ENCODE results near the gene GREB1. TPM values are rescaled to one million over a fixed set of nuclear protein-coding genes. Genes with fewer than 3 reads are reported as not detected.
A peak's percentile ranks its signal among the peaks of the same experiment; 100 is the strongest.

The GREB1 gene
- total RNA-seq, 1 experiment from 2014 or later = 16.5 TPM

DNA sequence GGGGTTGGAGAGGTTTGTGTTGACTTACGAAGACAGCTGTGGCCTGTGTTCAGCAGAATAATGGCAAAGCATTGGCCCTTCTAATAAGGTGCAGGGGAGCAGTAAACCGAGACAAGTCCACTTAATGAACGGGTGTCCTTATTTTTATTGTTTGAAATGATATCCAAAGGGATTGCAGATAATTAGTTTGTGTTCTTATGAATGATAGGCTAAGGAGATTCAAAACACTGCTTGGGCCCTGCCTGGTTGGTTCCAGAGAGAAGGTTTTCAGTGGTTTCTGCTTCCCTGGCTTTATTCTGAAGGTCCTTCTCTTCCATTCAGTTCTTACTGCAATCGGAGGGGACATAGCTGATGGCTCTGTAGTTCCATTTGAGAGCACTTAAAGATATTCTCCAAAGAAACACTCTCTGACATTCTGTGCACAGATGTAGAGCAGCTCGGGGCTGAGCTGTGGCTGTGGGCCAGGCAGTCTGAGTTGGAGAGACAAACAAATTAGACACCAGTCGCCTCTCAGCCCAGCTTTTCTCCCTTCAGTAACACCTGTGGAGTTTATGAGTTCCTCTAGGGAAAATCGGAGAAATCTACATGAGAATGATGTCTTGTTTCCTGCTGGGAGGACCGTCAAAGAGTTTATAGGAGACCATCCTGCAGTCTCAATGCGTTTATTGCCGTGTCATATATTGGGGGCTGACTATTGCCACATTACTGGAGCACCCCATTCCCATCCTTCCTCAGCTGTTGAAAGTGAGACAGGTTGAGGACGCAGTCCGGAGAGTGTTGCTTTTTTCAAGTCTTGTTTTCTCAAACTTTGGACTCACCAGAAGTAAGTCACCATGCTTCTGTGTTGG lies 6.5 kb downstream of the GREB1 start:
- peaks cover 3% of the 10 kb centered on the region for H3K27me3 Mint-ChIP-seq (ENCODE audit: low read depth)
- Histone ChIP-seq H3K79me1 (ENCODE audit: insufficient read depth, low read depth, low read length, poor library complexity, severe bottlenecking) (no peaks in the 10 kb centered on the region), H2AFZ (ENCODE audit: low read length) (no peak overlapping the region), H3K23me2 (ENCODE audit: insufficient read length, low read depth, low read length, poor library complexity, severe bottlenecking) (no peaks in the 10 kb centered on the region), H2BK20ac (ENCODE audit: low read depth, low read length, poor library complexity, severe bottlenecking) (no peak overlapping the region), H2BK5ac (ENCODE audit: insufficient read length, low read length) (no peak overlapping the region), H3K79me2 (ENCODE audit: insufficient read depth, low read length) (peaks cover 4% of the 10 kb centered on the region; the same call in 1 of the 2 replicates), H3T11ph (ENCODE audit: low read length) (no peak overlapping the region), H3K14ac (ENCODE audit: insufficient read depth, low read length) (no peak overlapping the region), H3K56ac (ENCODE audit: insufficient read length, low read depth, low read length) (no peak overlapping the region), H2AK5ac (ENCODE audit: insufficient read length, low read length) (no peak overlapping the region), H3K23ac (ENCODE audit: insufficient read length, low read depth, low read length) (no peak overlapping the region), H3K27me3 (ENCODE audit: insufficient read depth, low read length) (no peaks in the 10 kb centered on the region), H4K5ac (ENCODE audit: insufficient read length, low read depth, low read length) (no peak overlapping the region), H2BK15ac (ENCODE audit: low read depth, low read length) (no peak overlapping the region), H4K20me1 (ENCODE audit: control insufficient read depth, insufficient read depth, insufficient read length) (peaks cover 2% of the 10 kb centered on the region), H3K27ac (ENCODE audit: insufficient read length, low read depth, low read length) (peak overlapping the region; percentile 49), H3K4me1 (ENCODE audit: insufficient read depth, low read length) (peaks cover 37% of the 10 kb centered on the region), H2BK12ac (ENCODE audit: insufficient read length, low read depth, low read length) (no peak overlapping the region), H3K9ac (ENCODE audit: extremely low read depth, insufficient read length, low read length) (no peak overlapping the region), H4K8ac (replicated peaks; ENCODE audit: insufficient read length, low read depth, low read length) (no peak overlapping the region), H2BK120ac (ENCODE audit: low read depth, low read length, poor library complexity, severe bottlenecking) (no peak overlapping the region), H3K18ac (ENCODE audit: insufficient read length, low read depth, low read length) (no peak overlapping the region), H3K9me3 (ENCODE audit: control insufficient read depth, low read depth, low read length) (no peaks in the 10 kb centered on the region), H3K4me2 (ENCODE audit: insufficient read depth, insufficient read length, low read length) (peak overlapping the region; percentile 19), H4K91ac (ENCODE audit: insufficient read length, low read depth, low read length) (no peak overlapping the region), H3K4ac (ENCODE audit: low read depth, low read length) (no peak overlapping the region)
- peak overlapping the region in 1 of 2 experiments; percentile 23; a peak in 2 of 5 replicates for H3K4me3 Mint-ChIP-seq
- peaks cover 41 to 51% of the 10 kb centered on the region in 2 experiments for H3K4me1 Mint-ChIP-seq
- WGBS (ENCODE audit: extremely low coverage, insufficient read length, low lambda C conversion rate) = no CpG with 5 or more reads among the region's 12 CpGs
- H3K27ac Mint-ChIP-seq = peak overlapping the region in 2 of 3 experiments; percentile 16 to 34; a peak in 4 of 7 replicates
- H3K36me3 Mint-ChIP-seq (ENCODE audit: insufficient read depth in 1 of 3, low read depth in 3 of 3) = no peaks in the 10 kb centered on the region; a peak in 1 of 7 replicates
- TF ChIP-seq, protein P1, sequence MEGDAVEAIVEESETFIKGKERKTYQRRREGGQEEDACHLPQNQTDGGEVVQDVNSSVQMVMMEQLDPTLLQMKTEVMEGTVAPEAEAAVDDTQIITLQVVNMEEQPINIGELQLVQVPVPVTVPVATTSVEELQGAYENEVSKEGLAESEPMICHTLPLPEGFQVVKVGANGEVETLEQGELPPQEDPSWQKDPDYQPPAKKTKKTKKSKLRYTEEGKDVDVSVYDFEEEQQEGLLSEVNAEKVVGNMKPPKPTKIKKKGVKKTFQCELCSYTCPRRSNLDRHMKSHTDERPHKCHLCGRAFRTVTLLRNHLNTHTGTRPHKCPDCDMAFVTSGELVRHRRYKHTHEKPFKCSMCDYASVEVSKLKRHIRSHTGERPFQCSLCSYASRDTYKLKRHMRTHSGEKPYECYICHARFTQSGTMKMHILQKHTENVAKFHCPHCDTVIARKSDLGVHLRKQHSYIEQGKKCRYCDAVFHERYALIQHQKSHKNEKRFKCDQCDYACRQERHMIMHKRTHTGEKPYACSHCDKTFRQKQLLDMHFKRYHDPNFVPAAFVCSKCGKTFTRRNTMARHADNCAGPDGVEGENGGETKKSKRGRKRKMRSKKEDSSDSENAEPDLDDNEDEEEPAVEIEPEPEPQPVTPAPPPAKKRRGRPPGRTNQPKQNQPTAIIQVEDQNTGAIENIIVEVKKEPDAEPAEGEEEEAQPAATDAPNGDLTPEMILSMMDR (conservative IDR thresholded peaks at IDR 0.05) = no peak
- no peak for DNase-seq
- no peaks in the 10 kb centered on the region for H3K9me3 Mint-ChIP-seq
